ENCODE results near the gene APOF. TPM values are rescaled to one million over a fixed set of nuclear protein-coding genes. Genes with fewer than 3 reads are reported as not detected.

APOF gene
- total and polyA plus RNA-seq, 9 of the 15 experiments (the other 6 are each of a cell fraction or from before 2014, with no cell fraction given): 0.09 to 0.15 (median 0.12) TPM; not detected in 5

DNA sequence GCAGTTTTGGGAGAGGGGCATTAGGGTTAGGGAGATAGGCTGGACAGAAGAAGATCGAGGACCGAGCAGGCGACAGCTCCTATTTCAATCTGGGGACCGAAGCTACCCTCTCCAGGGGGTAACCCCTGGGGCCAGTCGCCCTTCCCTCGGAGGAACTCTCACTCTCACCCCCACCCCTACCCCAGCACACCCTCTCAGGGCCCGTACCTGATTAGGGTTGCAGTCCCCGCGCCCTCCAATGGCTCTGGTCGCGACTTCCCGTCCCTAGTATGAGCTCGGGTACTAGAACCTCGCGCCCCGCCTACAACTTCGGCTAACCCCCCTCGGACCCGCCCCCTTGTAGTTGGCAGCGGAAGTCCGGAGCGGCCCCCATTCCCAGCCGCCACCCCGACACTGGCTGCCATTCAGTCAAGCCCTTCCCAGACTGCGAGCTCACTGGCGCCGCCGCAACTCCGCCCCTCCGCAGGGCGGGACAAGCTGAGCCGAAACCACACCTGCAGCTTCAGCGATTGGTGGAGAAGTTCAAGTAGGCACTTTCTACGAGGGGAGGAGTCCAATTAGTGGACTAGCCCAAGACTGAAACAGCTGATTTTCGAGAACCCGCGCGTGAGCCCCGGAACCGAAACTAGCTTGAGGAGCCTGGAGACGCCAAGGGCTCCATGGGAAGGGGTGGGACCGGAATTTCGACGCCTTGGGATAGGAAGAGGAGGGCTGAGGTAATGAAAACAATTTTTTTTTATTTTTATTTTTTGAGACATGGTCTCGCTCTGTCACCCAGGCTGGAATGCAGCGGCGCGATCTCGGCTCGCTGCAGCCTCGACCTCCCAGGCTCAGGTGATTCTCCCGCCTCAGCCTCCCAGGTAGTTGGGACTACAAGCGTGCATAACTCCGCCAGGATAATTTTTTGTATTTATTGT lies 2.5 kb downstream of the APOF start, which contains the start of gene STAT2 (continued):
- TF ChIP-seq ZNF232 (CRISPR knock-in tag; IDR thresholded peaks at IDR 0.05) (no peak), ELF4 (CRISPR knock-in tag; IDR thresholded peaks at IDR 0.05) (no peak), SRF (CRISPR knock-in tag; IDR thresholded peaks at IDR 0.05) (0 out of 4 replicates have a peak, but pooled peaks of 1 of the 2 experiments have one; percentile 57), KAT2B (IDR thresholded peaks at IDR 0.05; ENCODE audit: low read depth, low read length) (no peak), RBM14 (IDR thresholded peaks at IDR 0.05; ENCODE audit: borderline replicate concordance, insufficient read depth, low read depth, low read length) (no peak), KAT8 (IDR thresholded peaks at IDR 0.05; ENCODE audit: low read depth) (no peak), ZBTB7A (IDR thresholded peaks at IDR 0.05; ENCODE audit: borderline replicate concordance, control insufficient read depth, low read depth, low read length) (peak; percentile 81; the same call in 1 of the 2 replicates), ZKSCAN1 (IDR thresholded peaks at IDR 0.05; ENCODE audit: low read depth, low read length) (peak; percentile 45; the same call in 1 of the 2 replicates), TBL1XR1 (IDR thresholded peaks at IDR 0.05; ENCODE audit: low read length in 2 of 2) (peak; percentile 14 to 53; a peak in 3 of 4 replicates), SAP30 (IDR thresholded peaks at IDR 0.05; ENCODE audit: borderline replicate concordance, insufficient read depth, low read depth, low read length, poor library complexity, severe bottlenecking) (peak; percentile 44), CBX2 (IDR thresholded peaks at IDR 0.05; ENCODE audit: insufficient read depth, low read length, poor library complexity, severe bottlenecking) (no peak), ZNF316 (IDR thresholded peaks at IDR 0.05) (no peak), ZNF146 (CRISPR knock-in tag; IDR thresholded peaks at IDR 0.05; ENCODE audit: unreplicated experiment) (no peak), ZBTB1 (CRISPR knock-in tag; IDR thresholded peaks at IDR 0.05; ENCODE audit: borderline replicate concordance, low read depth) (no peak), HLTF (IDR thresholded peaks at IDR 0.05) (no peak), ZNF263 (CRISPR knock-in tag; IDR thresholded peaks at IDR 0.05; ENCODE audit: borderline replicate concordance) (no peak), MAFK (IDR thresholded peaks at IDR 0.05; ENCODE audit: low read length) (peak; percentile 48), LCOR (CRISPR knock-in tag; IDR thresholded peaks at IDR 0.05) (peak; percentile 75; the same call in 1 of the 2 replicates), PURB (CRISPR knock-in tag; IDR thresholded peaks at IDR 0.05; ENCODE audit: low read depth) (no peak)
- TF ChIP-seq, protein P1, sequence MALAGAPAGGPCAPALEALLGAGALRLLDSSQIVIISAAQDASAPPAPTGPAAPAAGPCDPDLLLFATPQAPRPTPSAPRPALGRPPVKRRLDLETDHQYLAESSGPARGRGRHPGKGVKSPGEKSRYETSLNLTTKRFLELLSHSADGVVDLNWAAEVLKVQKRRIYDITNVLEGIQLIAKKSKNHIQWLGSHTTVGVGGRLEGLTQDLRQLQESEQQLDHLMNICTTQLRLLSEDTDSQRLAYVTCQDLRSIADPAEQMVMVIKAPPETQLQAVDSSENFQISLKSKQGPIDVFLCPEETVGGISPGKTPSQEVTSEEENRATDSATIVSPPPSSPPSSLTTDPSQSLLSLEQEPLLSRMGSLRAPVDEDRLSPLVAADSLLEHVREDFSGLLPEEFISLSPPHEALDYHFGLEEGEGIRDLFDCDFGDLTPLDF (CRISPR knock-in tag; IDR thresholded peaks at IDR 0.05): peak; percentile 73; the same call in 1 of the 2 replicates
- TF ChIP-seq, protein P2, sequence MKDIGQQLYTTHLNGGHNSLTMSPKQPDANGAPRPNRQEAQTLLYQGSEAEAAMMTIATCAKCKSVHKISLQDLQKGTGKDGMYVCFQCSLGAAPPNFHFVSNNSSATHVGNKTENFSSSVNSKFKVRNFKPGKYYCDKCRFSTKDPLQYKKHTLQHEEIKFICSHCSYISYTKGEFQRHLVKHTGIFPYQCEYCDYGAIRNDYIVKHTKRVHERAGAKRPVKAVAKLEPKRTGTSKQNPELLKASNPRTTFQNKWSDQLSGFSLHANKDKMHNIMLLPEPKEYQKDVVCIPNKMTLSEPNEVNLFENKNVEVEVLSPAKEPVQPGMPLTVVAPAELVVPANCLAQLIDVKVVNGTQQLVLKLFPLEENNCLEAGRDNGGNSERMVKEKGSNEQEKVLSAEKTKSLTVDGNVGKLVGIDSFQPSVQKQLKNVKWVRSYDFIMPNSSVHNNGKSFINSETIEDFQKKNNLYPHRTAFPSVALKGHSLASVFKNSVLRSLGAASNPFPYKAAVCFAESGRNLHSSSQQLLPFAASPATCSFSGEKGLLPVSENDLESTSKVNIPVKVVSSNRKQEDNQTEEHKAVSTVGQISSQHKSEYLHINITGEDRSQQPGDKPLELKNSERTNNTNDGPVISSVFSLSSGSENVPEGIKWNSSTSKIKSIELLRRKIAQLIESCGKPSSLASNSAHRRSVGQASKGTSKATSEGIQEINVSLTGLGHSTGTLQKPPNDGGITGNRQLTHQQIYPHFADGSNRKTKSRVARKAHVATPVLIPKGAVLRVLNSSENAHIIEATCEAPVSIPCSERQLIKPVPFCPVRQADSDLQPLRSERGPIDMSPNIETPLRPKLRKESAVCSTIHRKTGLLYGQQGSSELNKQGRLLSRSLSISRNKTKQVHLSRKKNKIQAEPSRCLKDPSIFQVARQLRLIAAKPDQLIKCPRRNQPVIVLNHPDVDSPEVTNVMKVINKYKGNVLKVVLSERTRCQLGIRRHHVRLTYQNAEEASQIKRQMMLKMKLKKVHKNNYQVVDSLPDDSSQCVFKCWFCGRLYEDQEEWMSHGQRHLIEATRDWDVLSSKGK (CRISPR knock-in tag; IDR thresholded peaks at IDR 0.05): no peak

All from K562 (cell line).